Hematopoietic multipotent progenitor cell treated with erythropoietin and hydrocortisone succinate and interleukin-3 and kit ligand, for 15 days (in vitro differentiated cells): ENCODE data around the gene HFE.

Experiments used
- DNase-seq: peaks from one replicate; pipeline ENCODE4 v3.0.0-alpha.2; 2015; ENCODE audit warnings: low spot score

The HFE gene

GRCh38 chr6:26133730-26134129, 46.5 kb downstream of the HFE start:
- DNase-seq, result no peak

- no peak for DNase-seq
Observed at GRCh38 chr6:26136321-26136720, 49.1 kb downstream of the HFE start.

GRCh38 chr6:26140254-26140966, 53.2 kb downstream of the HFE start:
- no peak for DNase-seq

GRCh38 chr6:26140967-26141294, 53.7 kb downstream of the HFE start:
- DNase-seq, result no peak

- DNase-seq, result no peak
Observed at GRCh38 chr6:26141378-26141904, 54.2 kb downstream of the HFE start.

GRCh38 chr6:26142026-26142425, 54.8 kb downstream of the HFE start:
- no peak for DNase-seq
